Lower lobe of right lung (tissue), 2 donors: ENCODE results near the gene QRICH2. TPM values are rescaled to one million over a fixed set of nuclear protein-coding genes. Genes with fewer than 3 reads are reported as not detected.

Experiments
- ATAC-seq, 2 donors: fragments of 200-7000 bp; cut with Tn5 transposase; one replicate each; pipeline ENCODE4 v1.9.1; 2020 to 2022; ENCODE audit warnings: mild to moderate bottlenecking in 2 of 2, moderate library complexity in 2 of 2
- DNase-seq: peaks from one replicate; pipeline ENCODE4 v3.0.0-alpha.2; 2020
- H3K27ac ChIP-seq: fragments of 200-600 bp; one replicate; pipeline ENCODE4 v1.8.0; 2022
- H3K27me3 ChIP-seq: fragments of 200-600 bp; one replicate; pipeline ENCODE4 v1.8.0; 2022; ENCODE audit warnings: low read depth
- H3K36me3 ChIP-seq: fragments of 200-600 bp; one replicate; pipeline ENCODE4 v1.8.0; 2022; ENCODE audit warnings: mild to moderate bottlenecking
- H3K4me1 ChIP-seq: fragments of 200-600 bp; one replicate; pipeline ENCODE4 v1.8.0; 2022
- H3K4me3 ChIP-seq: fragments of 200-600 bp; one replicate; pipeline ENCODE4 v1.8.0; 2022; ENCODE audit warnings: mild to moderate bottlenecking
- H3K9me3 ChIP-seq: fragments of 200-600 bp; one replicate; pipeline ENCODE4 v1.8.0; 2022
- intact Hi-C: fragments of 100-400 bp; cut with DNase I; formaldehyde crosslinking; loops from one replicate; pipeline ENCODE4 v1.11.0; 2022
- total RNA-seq: library from RNA; stranded (reverse); fragmentation: NEBNext Ultra II Directional; extraction: Animal tissue kit (Norgen Biotek cat#: 25700); gene quantifications from one replicate; pipeline ENCODE4 v1.2.1, GENCODE V29; 2021
- TF ChIP-seq, protein P1 (sequence below): fragments of 200-600 bp; IDR thresholded peaks from one replicate; pipeline ENCODE4 v1.8.0; 2022; ENCODE audit warnings: antibody characterized with exemption, mild to moderate bottlenecking
- donor health status: DM: no; HTN: yes; CAD: no; lungs with severe emphysema.

QRICH2 gene
- total RNA-seq, 1 donor from 2014 or later = 4.5 TPM

DNA sequence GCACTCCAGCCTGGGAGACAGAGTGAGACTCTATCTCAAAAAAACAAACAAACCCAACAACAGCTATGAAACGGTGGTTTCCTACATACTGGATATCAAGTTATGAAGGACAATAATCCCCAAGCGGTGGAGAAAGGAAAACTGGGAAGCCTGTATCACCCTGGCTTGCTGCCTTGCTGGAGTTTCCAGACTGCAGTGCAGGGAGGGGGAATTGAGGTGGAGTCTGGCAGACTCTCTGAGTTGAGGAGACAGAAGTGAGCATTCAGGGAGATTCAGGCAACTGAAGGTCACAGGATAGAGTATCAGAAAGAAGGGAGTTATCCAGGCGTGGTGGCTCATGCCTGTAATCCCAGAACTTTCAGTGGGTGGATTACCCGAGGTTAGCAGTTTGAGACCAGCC, 11.9 kb downstream of the QRICH2 start:
- H3K4me1 ChIP-seq = no peaks in the 10 kb centered on the region
- DNase-seq (no peak), ATAC-seq (no peak)
- no peaks in the 10 kb centered on the region for H3K9me3 ChIP-seq
- H3K27ac ChIP-seq = no peak overlapping the region
- TF ChIP-seq, protein P1, sequence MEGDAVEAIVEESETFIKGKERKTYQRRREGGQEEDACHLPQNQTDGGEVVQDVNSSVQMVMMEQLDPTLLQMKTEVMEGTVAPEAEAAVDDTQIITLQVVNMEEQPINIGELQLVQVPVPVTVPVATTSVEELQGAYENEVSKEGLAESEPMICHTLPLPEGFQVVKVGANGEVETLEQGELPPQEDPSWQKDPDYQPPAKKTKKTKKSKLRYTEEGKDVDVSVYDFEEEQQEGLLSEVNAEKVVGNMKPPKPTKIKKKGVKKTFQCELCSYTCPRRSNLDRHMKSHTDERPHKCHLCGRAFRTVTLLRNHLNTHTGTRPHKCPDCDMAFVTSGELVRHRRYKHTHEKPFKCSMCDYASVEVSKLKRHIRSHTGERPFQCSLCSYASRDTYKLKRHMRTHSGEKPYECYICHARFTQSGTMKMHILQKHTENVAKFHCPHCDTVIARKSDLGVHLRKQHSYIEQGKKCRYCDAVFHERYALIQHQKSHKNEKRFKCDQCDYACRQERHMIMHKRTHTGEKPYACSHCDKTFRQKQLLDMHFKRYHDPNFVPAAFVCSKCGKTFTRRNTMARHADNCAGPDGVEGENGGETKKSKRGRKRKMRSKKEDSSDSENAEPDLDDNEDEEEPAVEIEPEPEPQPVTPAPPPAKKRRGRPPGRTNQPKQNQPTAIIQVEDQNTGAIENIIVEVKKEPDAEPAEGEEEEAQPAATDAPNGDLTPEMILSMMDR = no peak
- no peaks in the 10 kb centered on the region for H3K27me3 ChIP-seq
- H3K36me3 ChIP-seq = peaks cover 5% of the 10 kb centered on the region
- intact Hi-C loops = no loop called here
- no peak overlapping the region for H3K4me3 ChIP-seq

DNA sequence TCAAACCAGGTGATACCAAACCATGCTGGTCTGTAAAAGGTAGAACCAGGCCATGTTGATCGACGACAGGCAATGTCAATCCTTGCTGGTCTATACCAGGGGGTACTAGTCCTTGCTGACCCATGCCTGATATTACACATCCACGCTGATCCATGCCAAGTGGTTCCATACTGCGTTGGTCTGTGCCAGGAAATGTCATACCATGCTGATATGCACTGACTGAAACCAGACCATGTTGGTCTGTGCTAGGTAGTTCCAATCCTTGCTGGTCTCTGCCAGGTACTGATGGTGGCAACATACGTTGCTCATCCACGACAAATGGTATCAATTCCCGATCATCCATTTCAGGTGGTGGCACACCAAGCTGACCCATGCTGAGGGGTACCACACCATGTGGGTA, 15.0 kb downstream of the QRICH2 start:
- H3K36me3 ChIP-seq = peaks cover 9% of the 10 kb centered on the region
- intact Hi-C loops = no loop called here
- H3K9me3 ChIP-seq = no peaks in the 10 kb centered on the region
- peak in 1 of 2 donors; percentile 25 for ATAC-seq
- H3K4me3 ChIP-seq = no peak overlapping the region
- DNase-seq = no peak
- H3K27ac ChIP-seq = no peak overlapping the region
- TF ChIP-seq, protein P1 = no peak
- H3K4me1 ChIP-seq = no peaks in the 10 kb centered on the region
- H3K27me3 ChIP-seq = no peaks in the 10 kb centered on the region

DNA sequence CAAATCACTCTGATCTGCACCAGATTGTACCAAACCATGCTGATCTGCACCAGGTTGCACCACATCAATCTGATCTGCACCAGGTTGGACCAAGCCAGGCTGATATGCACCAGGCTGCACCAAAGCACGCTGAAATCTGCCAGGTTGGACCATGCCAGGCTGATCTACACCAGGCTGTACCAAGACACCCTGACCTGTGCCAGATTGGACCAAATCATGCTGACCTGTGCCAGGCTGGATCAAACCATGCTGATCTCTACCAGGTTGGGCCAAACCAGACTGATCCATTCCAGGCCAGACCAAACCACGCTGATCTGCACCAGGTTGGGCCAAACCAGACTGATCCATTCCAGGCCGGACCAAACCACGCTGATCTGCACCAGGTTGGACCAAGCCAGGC, 15.5 kb downstream of the QRICH2 start:
- peak in 1 of 2 donors; percentile 37 for ATAC-seq
- peaks cover 9% of the 10 kb centered on the region for H3K36me3 ChIP-seq
- TF ChIP-seq, protein P1 = no peak
- no peak overlapping the region for H3K4me3 ChIP-seq
- no peaks in the 10 kb centered on the region for H3K4me1 ChIP-seq
- no peaks in the 10 kb centered on the region for H3K27me3 ChIP-seq
- no peak for DNase-seq
- intact Hi-C loops = no loop called here
- no peaks in the 10 kb centered on the region for H3K9me3 ChIP-seq
- no peak overlapping the region for H3K27ac ChIP-seq

DNA sequence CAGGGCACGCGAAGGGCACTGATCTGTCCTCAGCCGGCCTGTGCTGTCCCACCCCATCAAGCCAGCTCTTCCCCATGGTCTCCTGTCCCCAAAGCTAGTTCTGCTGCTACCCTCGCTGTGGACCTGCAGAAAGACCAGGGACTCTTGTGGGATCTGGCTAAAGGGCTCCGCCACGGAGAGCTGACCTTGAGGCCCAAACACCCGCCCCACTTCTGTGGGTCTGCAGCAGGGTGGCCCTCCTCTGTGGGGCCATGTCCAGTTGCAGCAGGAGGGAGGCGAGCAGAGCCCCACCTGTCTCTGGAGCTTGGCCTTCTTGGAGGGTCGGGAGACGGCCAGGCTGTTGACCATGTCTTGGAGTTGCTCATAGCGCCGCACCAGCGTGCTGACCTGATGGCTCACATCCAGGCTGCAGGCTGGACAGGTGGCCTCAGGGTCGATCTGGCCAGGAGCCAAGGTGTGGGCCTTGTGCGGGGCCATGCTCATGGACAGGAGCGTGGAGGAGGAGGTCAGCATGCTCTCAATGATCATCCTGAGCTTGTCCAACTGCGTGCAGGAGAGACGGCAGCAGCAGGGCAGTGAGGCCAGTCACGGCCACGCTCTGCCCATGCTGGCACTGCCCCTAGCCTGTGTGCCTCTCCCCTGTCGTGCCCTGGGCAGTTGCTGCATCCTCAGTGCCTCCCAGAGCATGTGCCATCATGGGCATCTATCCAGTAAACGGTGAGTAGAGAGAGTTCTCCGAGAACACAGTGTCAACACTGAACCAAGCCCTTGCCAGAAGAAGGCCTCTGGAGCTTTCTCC, 26.3 kb downstream of the QRICH2 start:
- no peaks in the 10 kb centered on the region for H3K9me3 ChIP-seq
- DNase-seq (no peak), ATAC-seq (no peak)
- H3K4me3 ChIP-seq = no peak overlapping the region
- intact Hi-C loops = no loop called here
- no peak overlapping the region for H3K27ac ChIP-seq
- H3K36me3 ChIP-seq = no peaks in the 10 kb centered on the region
- H3K4me1 ChIP-seq = peaks cover 7% of the 10 kb centered on the region
- H3K27me3 ChIP-seq = no peaks in the 10 kb centered on the region
- TF ChIP-seq, protein P1 = no peak

DNA sequence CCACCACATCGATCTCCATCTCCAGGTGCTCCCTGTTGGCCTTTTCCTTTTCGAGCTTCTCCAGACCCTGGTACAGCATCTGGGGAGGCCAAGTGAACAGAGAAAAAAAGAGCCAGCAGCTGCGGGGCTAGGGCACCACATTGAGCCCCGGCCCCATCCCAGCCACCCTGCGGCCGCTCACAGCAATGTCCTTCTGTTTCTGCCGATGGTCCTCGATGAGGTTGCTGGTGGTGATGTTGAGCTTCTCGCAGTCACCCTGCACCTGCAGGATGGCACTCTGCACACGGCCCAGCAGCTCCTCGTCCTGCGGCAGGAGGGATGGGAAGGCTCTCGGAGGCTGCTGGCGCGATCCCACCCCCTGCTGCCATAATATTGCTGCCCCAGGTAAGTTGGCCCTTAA, 27.4 kb downstream of the QRICH2 start:
- H3K27me3 ChIP-seq = no peaks in the 10 kb centered on the region
- ATAC-seq (no peak), DNase-seq (no peak)
- no peaks in the 10 kb centered on the region for H3K36me3 ChIP-seq
- no peak overlapping the region for H3K27ac ChIP-seq
- intact Hi-C loops = no loop called here
- no peak overlapping the region for H3K4me3 ChIP-seq
- TF ChIP-seq, protein P1 = no peak
- peaks cover 7% of the 10 kb centered on the region for H3K4me1 ChIP-seq
- no peaks in the 10 kb centered on the region for H3K9me3 ChIP-seq
